GM20000 (cell line): Measurements from ENCODE around the gene DHCR7.

Experiments
- DNase-seq: peaks from one replicate; pipeline ENCODE4 v3.0.0; 2012; ENCODE audit warnings: low spot score
- TF ChIP-seq, protein P1 (sequence below): IDR thresholded peaks from 2 replicates; pipeline ENCODE4 v1.5.1; 2012; ENCODE audit warnings: mild to moderate bottlenecking, control low read depth; ENCODE audit errors: extremely low read depth, missing control alignments

Gene DHCR7

DNA sequence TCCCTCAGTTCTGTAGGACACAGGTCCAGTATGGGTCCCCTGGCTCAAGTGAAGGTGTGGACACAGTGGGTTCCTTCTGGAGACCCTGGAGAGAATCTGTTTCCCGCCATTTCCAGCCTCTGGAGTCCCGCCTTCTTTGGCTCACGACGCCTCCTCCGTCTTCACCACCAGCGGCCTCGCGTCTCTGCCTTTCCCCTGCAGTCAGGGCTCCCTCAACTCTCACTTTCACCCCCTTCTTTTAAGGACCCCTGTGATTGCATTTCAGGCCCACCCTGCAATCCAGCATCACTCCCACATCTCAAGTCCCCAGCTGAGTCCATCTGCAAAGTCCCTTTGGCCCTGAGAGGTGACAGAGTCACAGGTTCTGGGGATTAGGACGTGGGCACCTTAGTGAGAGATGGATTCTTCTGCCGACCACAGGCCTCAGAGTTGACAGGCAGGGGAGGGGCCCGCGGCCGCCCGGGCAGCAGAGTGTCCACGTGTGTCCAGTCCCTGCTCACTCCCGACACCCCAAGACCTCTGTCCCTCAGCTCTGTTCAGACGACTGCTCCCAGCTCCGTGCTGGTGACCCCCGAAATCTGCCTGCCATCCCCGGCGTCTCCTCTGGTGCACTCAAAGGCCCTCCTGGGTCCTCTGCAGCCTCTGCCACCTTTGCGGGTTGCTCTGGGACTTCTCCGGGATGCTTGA lies 42.0 kb upstream of the DHCR7 start:
- TF ChIP-seq, protein P1, sequence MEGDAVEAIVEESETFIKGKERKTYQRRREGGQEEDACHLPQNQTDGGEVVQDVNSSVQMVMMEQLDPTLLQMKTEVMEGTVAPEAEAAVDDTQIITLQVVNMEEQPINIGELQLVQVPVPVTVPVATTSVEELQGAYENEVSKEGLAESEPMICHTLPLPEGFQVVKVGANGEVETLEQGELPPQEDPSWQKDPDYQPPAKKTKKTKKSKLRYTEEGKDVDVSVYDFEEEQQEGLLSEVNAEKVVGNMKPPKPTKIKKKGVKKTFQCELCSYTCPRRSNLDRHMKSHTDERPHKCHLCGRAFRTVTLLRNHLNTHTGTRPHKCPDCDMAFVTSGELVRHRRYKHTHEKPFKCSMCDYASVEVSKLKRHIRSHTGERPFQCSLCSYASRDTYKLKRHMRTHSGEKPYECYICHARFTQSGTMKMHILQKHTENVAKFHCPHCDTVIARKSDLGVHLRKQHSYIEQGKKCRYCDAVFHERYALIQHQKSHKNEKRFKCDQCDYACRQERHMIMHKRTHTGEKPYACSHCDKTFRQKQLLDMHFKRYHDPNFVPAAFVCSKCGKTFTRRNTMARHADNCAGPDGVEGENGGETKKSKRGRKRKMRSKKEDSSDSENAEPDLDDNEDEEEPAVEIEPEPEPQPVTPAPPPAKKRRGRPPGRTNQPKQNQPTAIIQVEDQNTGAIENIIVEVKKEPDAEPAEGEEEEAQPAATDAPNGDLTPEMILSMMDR, result no peak
- DNase-seq, result no peak

DNA sequence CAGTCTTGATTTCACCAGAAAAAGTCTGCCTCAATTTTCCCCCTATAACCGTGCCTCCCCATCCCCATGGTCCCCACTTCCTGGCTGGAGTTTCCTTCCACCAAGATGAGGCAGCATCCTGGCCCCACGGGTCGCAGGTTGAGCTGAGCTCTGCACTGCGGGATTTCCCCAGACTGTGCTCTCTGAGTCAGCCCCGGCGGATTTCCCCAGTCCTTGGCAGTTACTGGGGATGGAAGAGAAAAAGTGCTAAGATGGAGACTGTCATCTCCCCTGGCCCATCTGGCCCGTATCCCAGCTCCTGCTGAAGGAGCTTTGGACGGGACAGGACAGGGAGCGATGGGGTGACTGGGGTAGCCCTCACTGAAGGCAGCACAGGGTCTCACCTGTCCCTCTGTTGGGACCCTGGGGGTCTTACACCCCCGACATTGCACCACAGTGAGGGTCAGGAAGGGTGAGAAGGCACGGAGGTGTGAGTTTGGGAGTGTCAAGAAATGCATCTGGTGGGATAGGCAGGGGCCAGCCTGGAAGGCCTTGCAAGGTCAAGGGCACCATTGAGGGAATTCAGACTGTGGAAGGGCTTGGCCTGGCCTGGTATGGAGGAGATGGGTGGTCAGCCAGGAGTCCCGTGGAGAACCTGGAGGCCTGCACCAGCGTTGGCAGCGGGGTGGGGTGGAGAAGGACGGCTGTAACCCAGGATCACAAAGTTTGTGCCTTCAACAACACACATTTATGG lies 41.3 kb upstream of the DHCR7 start:
- TF ChIP-seq, protein P1, result no peak
- peak; percentile 83 for DNase-seq

DNA sequence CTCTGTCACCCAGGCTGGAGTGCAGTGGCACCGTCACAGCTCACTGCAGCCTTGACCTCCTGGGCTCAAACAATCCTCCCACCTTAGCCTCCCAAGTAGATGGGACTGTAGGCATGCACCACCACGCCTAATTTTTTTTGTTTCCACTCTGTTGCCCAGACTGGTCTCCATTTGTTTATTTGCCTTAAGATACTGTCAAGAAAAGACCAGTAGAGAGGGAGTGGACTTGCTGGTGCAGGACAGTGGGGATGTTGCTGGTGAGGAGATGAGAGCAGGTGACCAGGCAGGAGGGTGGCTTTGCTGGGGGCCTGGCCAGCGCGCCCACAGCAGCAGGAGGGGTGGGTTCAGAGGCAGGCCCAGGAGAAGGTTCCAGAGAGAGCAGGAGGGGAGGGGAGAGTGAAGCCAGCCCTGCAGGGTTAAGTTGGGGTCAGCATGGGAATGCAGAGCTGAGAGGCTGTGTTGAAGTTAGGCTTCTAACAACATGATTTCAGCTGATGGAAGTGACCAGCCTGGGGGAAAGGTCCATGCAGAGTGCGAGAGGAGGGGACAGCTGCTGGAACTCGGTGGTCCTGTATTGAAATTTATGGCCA lies 40.6 kb upstream of the DHCR7 start:
- no peak for DNase-seq
- TF ChIP-seq, protein P1, result no peak

DNA sequence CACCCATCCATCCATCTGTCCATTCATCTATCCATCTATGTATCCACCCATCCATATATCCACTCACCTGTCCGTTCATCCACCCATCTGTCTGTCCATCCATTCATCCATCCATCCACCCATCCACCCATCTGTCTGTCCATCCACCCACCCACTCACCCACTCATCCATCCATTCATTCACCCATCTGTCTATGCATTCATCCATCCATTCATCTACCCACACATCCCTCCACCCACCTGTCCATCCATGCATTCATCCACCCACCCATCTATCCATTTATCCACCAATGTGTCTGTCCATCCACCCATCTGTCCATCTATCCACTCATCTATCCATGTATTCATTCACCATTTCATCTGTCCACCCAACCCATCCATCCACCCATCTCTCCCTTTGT lies 38.1 kb upstream of the DHCR7 start:
- no peak for DNase-seq
- TF ChIP-seq, protein P1, result no peak

- TF ChIP-seq, protein P1, result no peak
- DNase-seq, result no peak
Measured at GRCh38 chr11:71485466-71485865, 37.3 kb upstream of the DHCR7 start.

DNA sequence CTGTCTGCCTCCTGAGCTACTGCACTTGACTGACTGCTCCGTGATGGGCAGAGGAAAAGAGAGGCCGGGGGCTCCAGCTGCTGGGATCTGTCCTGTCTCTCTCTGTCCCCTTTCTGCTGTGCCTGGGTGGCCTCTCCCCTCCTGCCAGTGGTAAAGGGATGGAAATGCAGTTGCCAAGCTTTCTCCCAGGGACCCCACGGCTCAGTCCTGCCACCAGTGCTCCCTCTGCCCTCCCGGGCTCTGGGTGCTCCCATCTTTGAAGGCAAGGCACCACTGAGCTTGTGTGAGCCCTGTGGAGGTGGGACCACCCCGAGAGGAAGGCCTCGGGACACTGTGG lies 36.8 kb upstream of the DHCR7 start:
- TF ChIP-seq, protein P1, result no peak
- DNase-seq, result no peak
